K562 (cell line): ENCODE data around the gene ENPP7. TPM values are rescaled to one million over a fixed set of nuclear protein-coding genes. Genes with fewer than 3 reads are reported as not detected.

Source experiments
- CTCFL ChIP-seq: IDR thresholded peaks from 2 replicates; pipeline ENCODE4 v1.6.1; 2011; ENCODE audit warnings: borderline replicate concordance, low read depth, mild to moderate bottlenecking, moderate library complexity, low read length; ENCODE audit not compliant: insufficient read depth, poor library complexity, severe bottlenecking
- EHMT2 ChIP-seq: fragments of 450-650 bp; IDR thresholded peaks from 2 replicates; pipeline ENCODE4 v1.6.1; 2018; ENCODE audit warnings: antibody characterized with exemption
- EZH2 ChIP-seq: IDR thresholded peaks from 2 replicates; pipeline ENCODE4 v1.6.1; 2012; ENCODE audit warnings: low read depth, mild to moderate bottlenecking, inconsistent platforms, low read length, borderline replicate concordance
- HNRNPUL1 ChIP-seq: fragments of 200-400 bp; formaldehyde crosslinking; IDR thresholded peaks from 2 replicates; pipeline ENCODE4 v1.6.1; 2017; ENCODE audit warnings: low read length
- POU5F1 ChIP-seq: fragments of 150-350 bp; IDR thresholded peaks from 2 replicates; pipeline ENCODE4 v1.6.1; 2014; ENCODE audit warnings: borderline replicate concordance, low read length, low read depth, mild to moderate bottlenecking; ENCODE audit not compliant: partially characterized antibody
- SAP30 ChIP-seq: fragments of 200-600 bp; sonication (generic); IDR thresholded peaks from 2 replicates; pipeline ENCODE4 v1.6.1; 2012; ENCODE audit warnings: borderline replicate concordance, low read depth, mild to moderate bottlenecking, moderate library complexity, low read length, control low read depth, inconsistent platforms; ENCODE audit not compliant: insufficient read depth, poor library complexity, severe bottlenecking
- SMARCA4 ChIP-seq: fragments of 450-650 bp; IDR thresholded peaks from 2 replicates; pipeline ENCODE4 v1.6.1; 2016
- SPI1 ChIP-seq: IDR thresholded peaks from 2 replicates; pipeline ENCODE4 v1.6.1; 2011; ENCODE audit warnings: low read depth, low read length, control low read depth, borderline replicate concordance
- TEAD4 ChIP-seq, 2 experiments: sonication (generic) in 1 of 2; formaldehyde crosslinking in 1 of 2; IDR thresholded peaks; 2 replicates each; pipeline versions ENCODE4 v1.6.1 to v1.8.0; 2012 to 2022; ENCODE audit warnings: borderline replicate concordance in 1 of 2, inconsistent platforms in 1 of 2, low read length in 1 of 2, mild to moderate bottlenecking in 1 of 2, missing genetic modification reagents in 1 of 2
- ZNF282 ChIP-seq: sonication (generic); formaldehyde crosslinking; IDR thresholded peaks from 2 replicates; pipeline ENCODE4 v1.8.1; 2023; ENCODE audit warnings: missing genetic modification reagents
- polyA plus RNA-seq, 8 experiments: library from polyadenylated mRNA; depleted of rRNA in 4 of 8; stranded (reverse) in 5 of 8; unstranded in 3 of 8; fragments of >200 nt; fragmentation: Nextera tagmentation in 2 of 8; fragmentation: Illumina TruSeq in 1 of 8; extraction: Ambion mirVana in 2 of 8; extraction: Trizol in 1 of 8; gene quantifications; 2 replicates each; pipeline versions ENCODE4 v1.2.1 to v1.2.3, GENCODE V29; 2011 to 2014; ENCODE audit warnings: inconsistent platforms in 1 of 8, missing spikeins in 1 of 8
- total RNA-seq, 7 experiments: library from RNA; depleted of rRNA in 6 of 7; stranded (reverse); fragments of >200 nt in 6 of 7; fragmentation: Illumina TruSeq in 2 of 7; extraction: Trizol in 2 of 7; gene quantifications; 2 replicates each; pipeline versions ENCODE4 v1.2.1 to v1.2.3, GENCODE V29; 2011 to 2021; ENCODE audit warnings: low replicate concordance in 1 of 7
- TF ChIP-seq, protein P1 (sequence below): fragments of 450-650 bp; conservative IDR thresholded peaks from 2 replicates; pipeline ENCODE4 v1.6.1; 2016; ENCODE audit warnings: missing genetic modification characterization, low read depth, mild to moderate bottlenecking, missing compliant biosample characterization, moderate library complexity

Gene ENPP7
- total and polyA plus RNA-seq, 9 of the 15 experiments (the other 6 are each of a cell fraction or from before 2014, with no cell fraction given): not detected

DNA sequence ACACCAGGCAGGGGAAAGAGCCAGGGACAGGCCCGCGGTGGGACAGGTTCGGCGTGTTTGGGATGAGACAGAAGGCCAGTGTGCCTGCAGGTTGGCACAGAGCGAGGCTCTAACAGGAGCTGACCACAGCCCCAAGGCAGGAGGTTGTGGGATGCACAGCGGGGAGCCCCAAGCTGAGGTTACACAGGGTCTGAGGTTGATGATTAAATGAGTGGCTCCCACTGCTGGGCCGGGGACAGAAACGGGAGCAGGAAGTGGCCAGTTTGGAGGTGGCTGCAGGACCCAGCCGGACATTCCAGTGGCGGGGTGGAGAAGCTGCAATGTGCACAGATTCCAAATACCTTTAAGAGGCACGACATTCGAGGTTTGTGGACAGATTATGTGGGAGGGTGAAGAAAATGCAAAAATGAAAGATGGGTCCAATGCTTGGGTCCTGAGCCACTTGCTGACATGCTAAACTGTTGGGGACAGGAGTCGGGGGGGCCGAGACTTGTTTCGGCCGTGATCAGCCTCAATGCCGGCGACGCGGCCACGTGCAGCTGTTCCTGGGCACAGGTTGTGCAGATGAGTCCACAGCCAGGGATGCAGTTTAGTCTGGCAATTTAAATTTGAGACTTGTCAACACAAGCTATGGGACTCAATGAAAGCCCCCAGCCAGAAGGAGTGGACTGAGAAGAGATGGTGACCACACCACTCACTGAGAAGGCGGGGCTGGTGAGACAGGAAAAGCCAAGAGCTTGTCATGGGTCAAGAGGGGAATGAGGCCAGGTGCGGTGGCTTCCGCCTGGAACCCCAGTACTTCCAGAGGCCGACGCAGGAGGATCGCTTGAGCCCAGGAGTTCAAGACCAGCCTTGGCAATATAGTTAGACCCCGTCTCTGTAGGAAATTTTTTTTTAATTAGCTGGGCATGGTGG is 8.7 kb downstream of the ENPP7 start (continued):
- no peak for TF ChIP-seq POU5F1
- TF ChIP-seq EHMT2: no peak
- no peak for TF ChIP-seq SMARCA4
- TF ChIP-seq SPI1: no peak
- TF ChIP-seq SAP30: no peak
- no peak for TF ChIP-seq HNRNPUL1
- TF ChIP-seq, protein P1, sequence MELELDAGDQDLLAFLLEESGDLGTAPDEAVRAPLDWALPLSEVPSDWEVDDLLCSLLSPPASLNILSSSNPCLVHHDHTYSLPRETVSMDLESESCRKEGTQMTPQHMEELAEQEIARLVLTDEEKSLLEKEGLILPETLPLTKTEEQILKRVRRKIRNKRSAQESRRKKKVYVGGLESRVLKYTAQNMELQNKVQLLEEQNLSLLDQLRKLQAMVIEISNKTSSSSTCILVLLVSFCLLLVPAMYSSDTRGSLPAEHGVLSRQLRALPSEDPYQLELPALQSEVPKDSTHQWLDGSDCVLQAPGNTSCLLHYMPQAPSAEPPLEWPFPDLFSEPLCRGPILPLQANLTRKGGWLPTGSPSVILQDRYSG (tag): no peak
- TF ChIP-seq EZH2: 0 out of 2 replicates have a peak, but pooled peaks have one; percentile 16
- no peak for TF ChIP-seq ZNF282 (CRISPR knock-in tag)
- TF ChIP-seq CTCFL: peak; percentile 58
- peak; percentile 23; the same call in 1 of the 2 replicates for TF ChIP-seq TEAD4 (IDR thresholded peaks at IDR 0.05; ENCODE audit: low read length)
- TF ChIP-seq TEAD4 (CRISPR knock-in tag; IDR thresholded peaks at IDR 0.05; ENCODE audit: borderline replicate concordance): no peak
- TF ChIP-seq, all 486 proteins: peak for 4
